ENCODE results near the gene HELT.

Gene HELT

GRCh38 chr4:185053746-185054145, 35.5 kb downstream of the HELT start:
- ATAC-seq = no peak
- TF ChIP-seq ZNF565 (CRISPR knock-in tag; conservative IDR thresholded peaks at IDR 0.05; ENCODE audit: low read depth) (no peak), ZC3H10 (CRISPR knock-in tag; IDR thresholded peaks at IDR 0.05) (no peak), ARNTL (CRISPR knock-in tag; IDR thresholded peaks at IDR 0.05; ENCODE audit: borderline replicate concordance, low read depth) (no peak), ZNF8 (CRISPR knock-in tag; IDR thresholded peaks at IDR 0.05) (no peak), PPARA (CRISPR knock-in tag; IDR thresholded peaks at IDR 0.05; ENCODE audit: borderline replicate concordance) (no peak), ISL1 (CRISPR knock-in tag; IDR thresholded peaks at IDR 0.05) (no peak), ZFP3 (CRISPR knock-in tag; IDR thresholded peaks at IDR 0.05) (no peak), PATZ1 (CRISPR knock-in tag; IDR thresholded peaks at IDR 0.05; ENCODE audit: borderline replicate concordance) (no peak), ZFP30 (CRISPR knock-in tag; IDR thresholded peaks at IDR 0.05) (no peak), SNAI2 (CRISPR knock-in tag; IDR thresholded peaks at IDR 0.05) (no peak)
- TF ChIP-seq, protein P1, sequence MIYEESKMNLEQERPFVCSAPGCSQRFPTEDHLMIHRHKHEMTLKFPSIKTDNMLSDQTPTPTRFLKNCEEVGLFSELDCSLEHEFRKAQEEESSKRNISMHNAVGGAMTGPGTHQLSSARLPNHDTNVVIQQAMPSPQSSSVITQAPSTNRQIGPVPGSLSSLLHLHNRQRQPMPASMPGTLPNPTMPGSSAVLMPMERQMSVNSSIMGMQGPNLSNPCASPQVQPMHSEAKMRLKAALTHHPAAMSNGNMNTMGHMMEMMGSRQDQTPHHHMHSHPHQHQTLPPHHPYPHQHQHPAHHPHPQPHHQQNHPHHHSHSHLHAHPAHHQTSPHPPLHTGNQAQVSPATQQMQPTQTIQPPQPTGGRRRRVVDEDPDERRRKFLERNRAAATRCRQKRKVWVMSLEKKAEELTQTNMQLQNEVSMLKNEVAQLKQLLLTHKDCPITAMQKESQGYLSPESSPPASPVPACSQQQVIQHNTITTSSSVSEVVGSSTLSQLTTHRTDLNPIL (CRISPR knock-in tag; IDR thresholded peaks at IDR 0.05; ENCODE audit: low read depth) = no peak
- TF ChIP-seq, protein P2, sequence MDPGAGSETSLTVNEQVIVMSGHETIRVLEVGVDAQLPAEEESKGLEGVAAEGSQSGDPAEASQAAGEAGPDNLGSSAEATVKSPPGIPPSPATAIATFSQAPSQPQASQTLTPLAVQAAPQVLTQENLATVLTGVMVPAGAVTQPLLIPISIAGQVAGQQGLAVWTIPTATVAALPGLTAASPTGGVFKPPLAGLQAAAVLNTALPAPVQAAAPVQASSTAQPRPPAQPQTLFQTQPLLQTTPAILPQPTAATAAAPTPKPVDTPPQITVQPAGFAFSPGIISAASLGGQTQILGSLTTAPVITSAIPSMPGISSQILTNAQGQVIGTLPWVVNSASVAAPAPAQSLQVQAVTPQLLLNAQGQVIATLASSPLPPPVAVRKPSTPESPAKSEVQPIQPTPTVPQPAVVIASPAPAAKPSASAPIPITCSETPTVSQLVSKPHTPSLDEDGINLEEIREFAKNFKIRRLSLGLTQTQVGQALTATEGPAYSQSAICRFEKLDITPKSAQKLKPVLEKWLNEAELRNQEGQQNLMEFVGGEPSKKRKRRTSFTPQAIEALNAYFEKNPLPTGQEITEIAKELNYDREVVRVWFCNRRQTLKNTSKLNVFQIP (CRISPR knock-in tag; IDR thresholded peaks at IDR 0.05; ENCODE audit: borderline replicate concordance, low read depth) = no peak

- ATAC-seq = no peak
- no peak for TF ChIP-seq ZFP30 (CRISPR knock-in tag; IDR thresholded peaks at IDR 0.05)
- no peak for TF ChIP-seq GLIS3 (CRISPR knock-in tag; IDR thresholded peaks at IDR 0.05)
- no peak for TF ChIP-seq CSRNP3 (CRISPR knock-in tag; IDR thresholded peaks at IDR 0.05)
- TF ChIP-seq ZC3H10 (CRISPR knock-in tag; IDR thresholded peaks at IDR 0.05) = no peak
- no peak for TF ChIP-seq ZFP3 (CRISPR knock-in tag; IDR thresholded peaks at IDR 0.05)
- no peak for TF ChIP-seq ZNF565 (CRISPR knock-in tag; conservative IDR thresholded peaks at IDR 0.05; ENCODE audit: low read depth)
- no peak for TF ChIP-seq BACH2 (CRISPR knock-in tag; IDR thresholded peaks at IDR 0.05; ENCODE audit: borderline replicate concordance)
- TF ChIP-seq ZNF8 (CRISPR knock-in tag; IDR thresholded peaks at IDR 0.05) = no peak
- TF ChIP-seq RARB (CRISPR knock-in tag; IDR thresholded peaks at IDR 0.05) = no peak
- TF ChIP-seq OSR1 (CRISPR knock-in tag; IDR thresholded peaks at IDR 0.05) = no peak
- TF ChIP-seq PPARA (CRISPR knock-in tag; IDR thresholded peaks at IDR 0.05; ENCODE audit: borderline replicate concordance) = no peak
Observed at GRCh38 chr4:185054272-185054671, 36.0 kb downstream of the HELT start.

GRCh38 chr4:185054886-185055285, 36.6 kb downstream of the HELT start:
- TF ChIP-seq, protein P2 (CRISPR knock-in tag; IDR thresholded peaks at IDR 0.05; ENCODE audit: borderline replicate concordance, low read depth) = no peak
- TF ChIP-seq ARNTL (CRISPR knock-in tag; IDR thresholded peaks at IDR 0.05; ENCODE audit: borderline replicate concordance, low read depth) (no peak), RARB (CRISPR knock-in tag; IDR thresholded peaks at IDR 0.05) (no peak), ZFP30 (CRISPR knock-in tag; IDR thresholded peaks at IDR 0.05) (no peak), ZNF565 (CRISPR knock-in tag; conservative IDR thresholded peaks at IDR 0.05; ENCODE audit: low read depth) (no peak), GLIS3 (CRISPR knock-in tag; IDR thresholded peaks at IDR 0.05) (no peak), ZC3H10 (CRISPR knock-in tag; IDR thresholded peaks at IDR 0.05) (no peak), ISL1 (CRISPR knock-in tag; IDR thresholded peaks at IDR 0.05) (no peak), SNAI2 (CRISPR knock-in tag; IDR thresholded peaks at IDR 0.05) (no peak), BACH2 (CRISPR knock-in tag; IDR thresholded peaks at IDR 0.05; ENCODE audit: borderline replicate concordance) (no peak), TCF4 (CRISPR knock-in tag; IDR thresholded peaks at IDR 0.05; ENCODE audit: borderline replicate concordance) (no peak), TSHZ2 (CRISPR knock-in tag; IDR thresholded peaks at IDR 0.05) (no peak), ZNF70 (CRISPR knock-in tag; IDR thresholded peaks at IDR 0.05) (no peak), TOX (CRISPR knock-in tag; IDR thresholded peaks at IDR 0.05; ENCODE audit: borderline replicate concordance) (no peak), PPARA (CRISPR knock-in tag; IDR thresholded peaks at IDR 0.05; ENCODE audit: borderline replicate concordance) (no peak), PATZ1 (CRISPR knock-in tag; IDR thresholded peaks at IDR 0.05; ENCODE audit: borderline replicate concordance) (no peak), ESRRG (CRISPR knock-in tag; IDR thresholded peaks at IDR 0.05) (no peak), ZFP3 (CRISPR knock-in tag; IDR thresholded peaks at IDR 0.05) (no peak)
- TF ChIP-seq, protein P1 (CRISPR knock-in tag; IDR thresholded peaks at IDR 0.05; ENCODE audit: low read depth) = no peak

More at GRCh38 chr4:185054886-185055285, 36.6 kb downstream of the HELT start:
- ATAC-seq = no peak
